HG03280 (cell line): ENCODE measurements around the gene C1GALT1.
A peak's percentile ranks its signal among the peaks of the same experiment; 100 is the strongest.
"Not testable (repeated sequence)": the region's sequence is repeated elsewhere in the genome, so short reads cannot be mapped to it uniquely, and the experiment has no call there.

ENCODE experiments used
- ATAC-seq: cut with Tn5 transposase; IDR thresholded peaks from one replicate; pipeline ENCODE4 v1.9.1; 2021; ENCODE audit warnings: mild to moderate bottlenecking, moderate library complexity; ENCODE audit not compliant: unreplicated experiment

The C1GALT1 gene

DNA sequence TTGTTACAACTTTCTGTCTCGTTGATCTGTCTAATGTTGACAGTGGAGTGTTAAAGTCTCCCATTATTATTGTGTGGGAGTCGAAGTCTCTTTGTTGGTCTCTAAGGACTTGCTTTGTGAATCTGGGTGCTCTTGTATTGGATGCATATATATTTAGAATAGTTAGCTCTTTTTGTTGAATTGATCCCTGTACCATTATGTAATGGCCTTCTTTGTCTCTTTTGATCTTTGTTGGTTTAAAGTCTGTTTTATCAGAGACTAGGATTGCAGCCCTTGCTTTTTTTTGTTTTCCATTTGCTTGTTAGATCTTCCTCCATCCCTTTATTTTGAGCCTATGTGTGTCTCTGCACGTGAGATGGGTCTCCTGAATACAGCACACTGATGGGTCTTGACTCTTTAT lies 17.2 kb downstream of the C1GALT1 start:
- not testable (repeated sequence) for ATAC-seq

DNA sequence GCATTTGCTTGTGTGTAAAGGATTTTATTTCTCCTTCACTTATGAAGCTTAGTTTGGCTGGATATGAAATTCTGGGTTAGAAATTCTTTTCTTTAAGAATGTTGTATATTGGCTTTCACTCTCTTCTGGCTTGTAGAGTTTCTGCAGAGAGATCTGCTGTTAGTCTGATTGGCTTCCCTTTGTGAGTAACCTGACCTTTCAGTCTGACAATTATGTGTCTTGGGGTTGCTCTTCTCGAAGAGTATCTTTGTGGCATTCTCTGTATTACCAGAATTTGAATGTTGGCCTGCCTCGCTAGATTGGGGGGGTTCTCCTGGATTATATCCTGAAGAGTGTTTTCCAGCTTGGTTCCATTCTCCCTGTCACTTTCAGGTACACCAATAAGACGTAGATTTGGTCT lies 17.9 kb downstream of the C1GALT1 start:
- ATAC-seq, result not testable (repeated sequence)

DNA sequence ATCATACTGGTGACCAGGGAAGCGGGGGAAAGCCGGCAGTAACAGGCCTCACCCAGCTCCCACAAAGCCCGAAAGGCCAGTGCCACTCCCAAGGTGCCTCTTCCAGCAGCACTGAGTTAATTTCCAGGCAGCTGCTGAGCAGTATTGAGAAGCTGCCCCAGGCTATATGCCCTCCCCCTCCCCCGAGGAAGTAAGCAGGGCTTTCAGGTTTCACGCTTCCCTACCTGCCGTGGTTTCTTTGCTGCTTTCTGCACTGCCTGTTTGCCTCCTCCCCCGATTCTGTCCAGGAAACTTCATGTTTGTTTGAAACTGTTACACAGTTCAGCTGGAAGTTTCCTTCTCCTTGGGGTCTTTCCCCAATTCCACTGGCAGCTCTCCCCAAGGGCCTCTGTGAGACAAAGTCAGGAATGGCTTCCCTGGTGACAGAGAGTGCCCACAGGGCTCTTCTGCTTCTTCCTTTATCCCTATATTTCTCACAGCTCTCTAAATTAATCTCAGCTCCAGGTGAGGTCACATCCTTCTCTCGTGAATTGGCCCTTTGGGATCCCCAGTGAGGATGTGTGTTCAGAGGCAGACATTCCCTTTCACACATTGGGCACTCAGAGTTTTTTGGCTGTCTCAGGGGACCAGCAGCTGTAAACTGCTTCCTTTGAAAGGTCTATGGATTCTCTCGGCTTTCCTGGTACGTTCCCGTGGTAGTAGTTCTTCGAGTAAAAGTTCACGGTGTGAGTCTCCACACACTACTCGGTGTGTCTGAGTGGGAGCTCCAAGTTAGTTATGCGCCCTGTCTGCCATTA lies 19.4 kb downstream of the C1GALT1 start:
- ATAC-seq, result peak; percentile 86

DNA sequence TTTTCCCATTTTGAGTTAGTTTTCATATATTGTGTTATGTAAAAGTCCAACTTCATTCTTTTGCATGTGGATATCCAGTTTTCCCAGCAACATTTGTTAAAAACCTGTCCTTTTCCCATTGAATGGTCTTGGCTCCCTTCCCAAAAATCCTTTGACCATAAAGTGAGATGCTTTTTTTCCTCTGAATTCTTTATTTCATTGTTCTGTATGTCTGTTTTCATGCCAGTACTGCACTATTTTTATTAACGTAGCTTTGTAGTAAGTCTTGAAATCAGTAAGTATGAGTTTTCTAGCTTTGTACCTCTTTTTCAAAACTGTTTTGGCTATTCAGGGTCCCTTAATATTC lies 20.0 kb downstream of the C1GALT1 start:
- ATAC-seq, result no peak

DNA sequence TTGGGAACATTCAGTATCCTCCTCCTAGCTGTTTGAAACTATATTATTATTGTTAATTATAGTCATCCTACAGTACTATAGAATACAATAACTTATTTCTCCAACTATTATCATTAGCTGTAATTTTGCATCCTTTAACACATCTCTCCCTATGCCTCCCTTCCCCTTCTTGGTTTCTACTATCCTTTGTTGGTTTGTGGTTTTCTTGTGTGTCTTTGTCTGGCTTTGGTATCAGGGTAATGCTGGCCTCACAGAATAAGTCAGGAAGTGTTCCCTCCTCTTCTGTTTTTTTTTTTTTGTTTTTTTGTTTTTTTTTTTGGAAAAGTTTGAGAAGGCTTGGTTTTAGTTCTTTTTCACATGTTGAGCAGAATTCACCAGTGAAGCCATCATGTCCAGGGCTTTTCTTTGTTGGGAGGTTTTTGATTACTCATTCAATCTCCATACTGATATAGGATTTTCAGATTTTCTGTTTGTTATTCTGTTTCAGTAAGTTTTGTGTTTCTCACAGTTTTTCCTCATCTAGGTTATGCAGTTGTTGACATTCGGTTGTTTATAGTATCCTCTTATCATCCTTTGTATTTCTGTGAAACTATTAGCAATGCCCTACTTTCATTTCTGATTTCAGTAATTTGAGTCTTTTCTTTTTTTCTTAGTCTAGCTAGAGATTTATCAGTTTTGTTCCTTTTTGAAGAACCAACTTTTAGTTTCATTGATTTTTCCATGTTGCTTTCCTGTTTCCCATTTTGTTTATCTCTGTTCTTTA lies 21.6 kb downstream of the C1GALT1 start:
- peak; percentile 56 for ATAC-seq

DNA sequence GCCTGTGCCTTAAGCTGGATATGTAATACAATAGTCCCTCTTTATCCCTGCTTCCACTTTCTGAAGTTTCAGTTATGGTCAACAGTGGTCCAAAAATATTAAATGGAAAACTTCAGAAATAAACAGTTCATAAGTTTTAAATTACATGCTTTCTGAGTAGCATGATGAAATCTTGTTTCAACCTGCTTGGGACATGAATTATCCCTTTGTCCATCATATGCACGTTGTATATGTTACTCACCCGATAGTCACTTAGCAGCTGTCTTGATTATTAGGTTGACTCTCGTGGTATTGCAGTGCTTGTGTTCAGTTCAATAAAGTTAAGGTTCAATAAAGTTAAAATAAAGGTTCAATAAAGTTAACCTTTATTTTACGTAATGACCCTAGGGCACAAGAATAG lies 25.5 kb downstream of the C1GALT1 start:
- ATAC-seq, result no peak

DNA sequence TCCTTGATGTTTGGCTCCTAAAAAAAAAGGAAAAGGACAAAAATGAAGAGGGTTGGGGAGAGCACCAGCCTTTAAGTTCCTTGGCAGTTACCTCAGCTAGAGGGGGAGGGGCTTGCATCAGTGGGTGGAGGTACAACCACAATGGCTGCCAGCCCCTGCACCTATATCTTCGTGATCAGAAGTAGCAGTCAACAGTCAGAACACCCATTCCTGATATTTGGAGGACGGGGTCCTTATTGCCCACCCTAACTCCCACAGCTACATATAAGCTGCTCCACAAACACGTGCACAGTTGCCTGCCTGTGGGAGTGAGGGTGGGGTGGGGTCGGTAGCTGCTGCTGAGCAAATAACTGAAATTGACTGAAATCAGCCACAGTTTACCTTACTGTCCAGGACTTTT lies 26.2 kb downstream of the C1GALT1 start:
- no peak for ATAC-seq

DNA sequence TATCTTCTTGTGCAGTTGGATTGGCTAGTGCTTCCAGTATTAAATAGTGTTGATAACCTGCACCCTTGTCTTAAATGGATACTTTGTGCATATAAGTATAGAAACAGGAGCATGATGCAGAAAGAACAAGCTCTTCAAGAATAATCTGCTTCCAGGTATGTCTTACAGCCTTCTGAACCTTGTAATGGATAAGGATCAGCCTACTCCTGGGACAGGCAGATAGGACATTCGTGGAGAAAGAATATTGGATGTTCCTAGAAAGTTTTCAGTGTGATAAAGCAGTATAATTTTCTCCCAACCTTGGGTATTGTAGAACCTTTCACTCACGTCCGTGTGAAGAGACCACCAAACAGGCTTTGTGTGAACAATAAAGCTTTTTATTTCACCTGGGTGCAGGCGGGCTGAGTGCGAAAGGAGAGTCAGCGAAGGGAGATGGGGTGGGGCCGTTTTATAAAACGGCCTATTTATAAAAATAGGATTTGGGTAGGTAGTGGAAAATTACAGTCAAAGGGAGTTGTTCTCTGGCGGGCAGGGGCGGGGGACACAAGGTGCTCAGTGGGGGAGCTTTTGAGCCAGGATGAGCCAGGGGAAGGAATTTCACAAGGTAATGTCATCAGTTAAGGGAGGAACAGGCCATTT lies 27.2 kb downstream of the C1GALT1 start:
- no peak for ATAC-seq

DNA sequence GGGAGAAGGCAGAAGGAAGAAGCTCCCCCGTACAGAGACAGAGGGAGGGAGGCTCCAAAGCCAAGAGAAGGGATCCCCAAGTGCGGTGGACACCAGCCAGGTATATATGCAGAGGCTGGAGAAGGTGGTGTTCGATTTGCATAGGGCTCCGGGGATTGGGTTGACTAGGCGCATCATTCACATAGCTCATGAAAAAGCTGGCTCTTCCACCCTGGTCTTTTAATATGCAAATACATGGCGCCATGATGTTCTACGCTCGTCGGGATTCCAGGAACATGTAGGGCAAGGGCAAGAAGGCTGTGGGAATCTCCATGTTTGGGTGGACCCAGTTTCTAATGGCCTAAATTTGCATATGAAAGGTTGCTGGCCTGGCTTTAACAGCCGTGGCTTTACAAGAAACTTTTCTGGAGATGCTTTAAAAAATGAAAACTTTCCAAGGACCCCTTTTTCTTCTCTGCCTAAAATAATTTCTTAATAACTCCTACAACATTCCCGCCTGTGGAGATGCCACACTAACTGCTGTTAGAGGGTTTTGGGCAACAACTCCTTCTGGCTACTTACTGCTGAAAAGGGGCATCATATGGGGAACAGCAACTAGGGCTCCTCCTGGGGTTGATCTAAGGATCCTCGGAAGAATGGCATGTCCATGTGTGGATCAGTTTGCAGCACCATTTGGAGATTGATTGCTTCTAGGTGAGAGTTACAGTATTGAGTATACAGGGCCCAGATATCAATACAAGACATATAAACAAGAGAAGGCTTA lies 28.3 kb downstream of the C1GALT1 start:
- ATAC-seq, result no peak

DNA sequence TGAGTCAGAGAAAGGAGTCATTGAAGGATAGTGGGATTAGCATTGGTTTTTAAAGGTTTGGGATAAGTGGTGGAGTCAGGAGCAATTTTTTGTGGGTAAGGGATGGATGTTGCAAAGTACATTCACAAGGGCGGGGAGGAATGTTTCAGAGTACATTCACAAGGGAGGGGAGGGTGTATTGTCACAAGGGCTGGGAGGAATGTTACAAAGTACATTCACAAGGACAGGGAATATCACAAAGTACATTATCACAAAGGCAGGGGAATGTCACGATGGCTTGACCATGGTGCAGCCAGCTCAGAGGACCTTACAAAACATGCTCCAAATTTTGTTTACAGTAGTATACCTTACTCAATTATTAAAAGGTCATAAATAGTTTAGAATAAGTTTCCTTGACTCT lies 30.3 kb downstream of the C1GALT1 start:
- ATAC-seq, result no peak

DNA sequence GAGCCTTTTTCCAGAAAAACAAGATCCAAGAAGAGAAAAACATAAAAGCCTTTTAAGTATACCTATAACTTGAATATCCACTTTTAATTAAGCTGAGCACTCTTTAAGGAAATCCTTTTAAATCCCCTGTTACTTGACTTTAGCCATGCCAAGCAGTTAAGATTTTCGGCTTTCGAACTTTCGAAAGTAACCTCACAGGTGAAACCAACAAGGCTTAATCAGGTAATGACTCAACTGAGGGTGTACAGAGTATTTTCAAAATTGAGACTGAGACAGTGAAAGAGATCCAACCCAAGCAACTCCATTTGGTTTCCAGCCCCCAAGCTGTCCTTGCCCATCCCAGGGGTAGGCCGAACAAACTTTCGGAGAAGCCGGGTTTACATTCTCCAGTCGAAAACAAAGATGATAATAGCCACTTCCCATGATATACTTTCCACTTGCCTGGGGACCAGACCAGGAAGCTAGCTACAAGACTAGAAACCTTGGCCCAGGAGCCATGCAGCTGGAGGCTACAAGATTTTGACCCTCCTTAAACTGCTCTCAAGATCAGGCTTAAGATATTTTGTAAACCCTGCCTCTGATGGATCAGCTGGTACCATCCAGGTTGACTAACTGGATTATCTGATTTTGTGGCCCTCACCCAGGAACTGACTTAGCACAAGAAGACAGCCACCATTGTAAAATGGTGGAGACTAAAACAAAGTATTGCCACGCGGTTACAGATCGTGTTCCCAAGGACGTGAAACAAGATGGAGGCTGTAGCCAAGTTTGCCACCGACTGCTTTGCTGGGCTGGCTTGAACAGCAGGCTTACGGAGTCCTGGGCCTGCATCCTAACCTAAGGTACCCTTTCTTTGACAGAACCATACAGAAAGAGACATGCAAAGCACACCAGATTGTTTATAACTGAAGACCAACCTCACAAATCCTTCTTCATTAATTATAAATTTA lies 32.3 kb downstream of the C1GALT1 start:
- no peak for ATAC-seq

DNA sequence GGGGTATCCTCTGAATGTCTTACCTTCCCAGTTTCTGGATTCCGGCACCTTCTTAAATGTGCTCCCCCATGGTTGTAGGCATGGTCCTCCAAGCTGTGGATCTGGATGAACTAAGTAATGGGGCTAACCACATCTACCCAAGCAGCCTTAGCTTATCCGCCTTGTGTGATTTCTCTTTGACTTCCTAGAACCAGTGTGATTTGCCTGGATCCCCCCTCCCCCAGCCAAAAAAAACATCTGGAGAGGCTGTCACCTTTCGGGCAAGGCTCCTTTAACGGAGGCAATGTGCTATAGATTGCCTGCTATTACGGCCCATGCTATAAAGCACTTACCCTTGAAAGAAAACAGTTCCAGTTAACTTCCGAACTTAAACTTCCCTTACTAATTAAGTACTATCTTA lies 33.9 kb downstream of the C1GALT1 start:
- ATAC-seq, result no peak

DNA sequence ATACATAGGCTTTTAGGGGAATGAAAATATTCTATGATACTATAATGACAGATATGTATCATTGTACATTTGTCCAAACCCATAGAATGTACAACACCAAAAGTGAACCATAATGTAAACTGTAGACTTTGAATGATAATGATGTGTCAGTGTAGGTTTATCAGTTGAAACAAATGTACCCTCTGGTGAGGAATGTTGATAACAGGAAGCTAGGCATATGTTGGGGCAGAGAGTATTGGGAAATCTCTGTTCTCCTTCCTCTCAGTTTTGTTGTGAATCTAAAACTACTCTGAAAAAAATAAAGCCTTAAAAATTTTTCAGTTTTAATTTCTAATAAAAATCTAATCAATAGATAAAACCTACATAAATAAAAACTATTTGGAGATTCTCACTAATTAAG lies 36.9 kb downstream of the C1GALT1 start:
- no peak for ATAC-seq

DNA sequence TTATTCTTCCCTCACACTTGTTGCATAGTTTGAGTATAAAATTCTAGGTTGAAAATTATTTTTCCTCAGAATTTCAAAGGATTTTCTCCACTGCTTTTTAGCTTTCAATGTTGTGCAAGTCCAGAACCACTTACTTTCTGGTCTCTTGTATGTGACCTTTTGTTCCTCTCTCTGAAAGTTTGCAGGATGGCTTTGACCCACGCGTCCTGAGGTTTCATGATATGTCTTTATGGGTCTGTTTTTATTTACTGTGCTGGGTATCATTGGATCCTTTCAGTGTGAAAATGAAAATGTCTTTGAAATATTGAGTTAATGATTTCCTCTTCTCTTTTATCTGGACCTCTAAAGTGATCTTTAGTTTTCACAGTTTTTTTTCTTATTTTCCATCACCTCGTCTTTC lies 38.5 kb downstream of the C1GALT1 start:
- ATAC-seq, result no peak

DNA sequence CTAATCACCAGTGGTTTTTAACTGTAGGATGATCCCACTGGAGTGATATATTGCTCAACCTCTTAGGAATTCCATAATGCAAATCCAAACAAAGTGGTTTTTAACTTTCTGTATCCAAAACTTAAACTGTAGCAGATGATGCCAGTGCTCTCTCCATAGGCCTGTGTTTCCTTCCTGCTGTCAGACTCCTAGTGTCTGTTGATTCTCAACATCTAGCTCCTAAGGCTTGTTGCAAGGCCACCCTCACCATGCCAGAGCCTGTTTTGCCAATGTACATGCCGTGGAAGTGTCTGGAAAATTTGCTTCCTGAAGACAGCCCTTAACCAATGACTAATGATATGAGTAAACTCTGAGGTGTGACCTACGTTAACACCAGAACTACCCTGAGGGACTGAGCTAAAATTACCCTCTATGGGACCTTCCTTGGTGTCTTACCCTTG lies 39.3 kb downstream of the C1GALT1 start:
- ATAC-seq, result no peak

DNA sequence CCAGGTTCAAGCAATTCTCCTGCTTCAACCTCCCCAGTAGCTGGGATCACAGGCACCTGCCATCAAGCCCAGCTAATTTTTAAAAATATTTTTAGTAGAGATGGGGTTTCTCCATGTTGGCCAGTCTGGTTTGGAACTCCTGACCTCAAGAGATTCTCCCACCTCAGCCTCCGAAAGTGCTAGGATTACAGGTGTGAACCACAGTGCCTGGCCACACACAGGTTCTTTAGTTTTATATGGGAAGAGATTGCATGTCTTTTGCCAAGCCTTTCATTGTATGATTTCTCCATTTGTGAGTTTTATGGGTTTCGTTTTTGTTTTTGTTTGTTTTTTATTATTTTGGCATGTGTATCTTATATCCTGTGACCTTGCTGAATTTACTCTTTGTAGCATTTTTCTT lies 40.9 kb downstream of the C1GALT1 start:
- no peak for ATAC-seq

DNA sequence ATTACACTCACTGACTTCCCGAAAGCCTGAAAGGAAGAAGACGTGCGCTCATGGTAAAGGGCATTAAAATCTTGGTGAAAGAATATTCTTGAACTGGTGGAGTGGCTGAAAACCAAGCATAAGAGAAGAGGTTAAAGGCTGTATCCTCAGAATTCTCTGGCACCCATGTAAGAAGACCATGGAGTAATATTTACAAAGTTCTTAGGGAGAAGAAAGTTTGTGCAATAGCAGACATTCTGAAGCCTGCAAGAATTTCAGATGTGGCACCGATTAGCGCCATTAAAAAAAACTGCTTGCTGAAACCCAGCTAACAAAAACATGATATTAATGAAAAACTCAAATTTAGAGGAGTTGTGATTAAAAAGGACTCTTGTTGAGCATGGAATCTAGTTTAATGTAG lies 44.1 kb downstream of the C1GALT1 start:
- ATAC-seq, result no peak

DNA sequence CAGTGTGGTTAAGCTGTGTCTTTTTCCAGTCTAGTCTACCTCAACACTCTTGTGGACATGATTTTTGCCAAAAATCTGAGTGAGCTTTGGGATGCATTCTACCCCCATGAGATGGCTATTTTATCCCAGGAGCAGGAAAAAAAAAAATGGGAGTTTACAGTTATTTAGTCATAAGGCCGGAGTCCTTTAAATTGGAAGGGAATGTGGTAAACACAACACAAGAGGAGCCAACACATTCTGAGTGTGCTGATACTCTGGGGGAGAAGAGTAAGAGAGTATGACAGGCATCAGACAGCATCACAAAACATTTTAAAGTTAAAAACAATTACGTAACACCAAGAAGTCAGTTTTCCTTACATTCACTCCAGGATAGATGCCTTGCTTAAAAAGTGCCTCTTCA lies 46.1 kb downstream of the C1GALT1 start:
- no peak for ATAC-seq

DNA sequence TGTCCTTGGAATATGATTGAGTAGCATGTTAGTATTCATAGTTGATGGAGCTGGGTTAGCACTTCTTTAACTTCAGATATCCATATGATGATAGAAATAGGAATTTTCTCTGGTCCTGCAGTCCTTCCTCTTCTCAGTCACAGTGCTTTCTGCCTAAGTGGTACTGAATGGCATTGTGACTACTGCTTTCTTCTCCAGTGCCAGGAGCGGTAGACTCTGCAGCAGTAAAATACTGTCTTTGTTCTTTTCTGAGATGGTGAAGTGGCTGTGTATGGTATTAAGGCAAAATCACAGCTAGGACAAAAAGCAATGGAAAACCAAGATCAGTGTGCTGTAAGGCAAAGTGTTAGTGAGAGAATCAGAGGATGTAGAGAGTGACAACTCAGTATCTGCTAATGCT lies 46.6 kb downstream of the C1GALT1 start:
- ATAC-seq, result no peak

DNA sequence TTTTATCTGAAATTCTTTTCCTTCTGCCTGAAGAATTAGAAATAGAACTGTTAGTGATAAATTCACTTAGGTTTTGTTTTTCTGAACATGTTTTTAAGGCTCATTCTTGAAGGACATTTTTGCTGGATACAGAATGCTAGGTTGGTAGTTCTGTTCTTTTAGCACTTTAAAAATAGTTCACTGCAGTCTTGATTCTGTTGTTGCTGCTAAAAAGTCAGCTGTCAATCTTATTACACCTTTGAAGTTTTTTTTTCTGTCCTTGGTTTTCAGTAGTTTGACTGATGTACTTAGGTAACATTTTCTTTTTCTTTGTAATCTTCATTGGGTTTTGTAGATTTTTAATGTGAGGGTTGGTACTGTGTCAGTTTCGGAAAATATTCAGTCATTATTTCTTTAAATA lies 48.7 kb downstream of the C1GALT1 start:
- no peak for ATAC-seq
